Tibial artery (tissue), 4 donors: ENCODE data around the gene TUBA1B.
"Not testable (repeated sequence)": the region's sequence is repeated elsewhere in the genome, so short reads cannot be mapped to it uniquely, and the experiment has no call there.

Source experiments
- DNase-seq, 2 donors: peaks; one replicate each; pipeline ENCODE4 v3.0.0-alpha.2; 2019
- H3K27ac ChIP-seq, 2 donors: fragments of 200-600 bp; sonication (generic) in 1 of 2; 1 replicate in 1 of 2; 2 replicates in 1 of 2; pipeline ENCODE4 v1.5.1; 2018 to 2019; ENCODE audit warnings: mild to moderate bottlenecking in 1 of 2
- H3K27me3 ChIP-seq, 2 donors: fragments of 200-600 bp; sonication (generic) in 1 of 2; one replicate each; pipeline versions ENCODE4 v1.5.1 to v1.6.0; 2016 to 2019
- H3K36me3 ChIP-seq, 3 donors: fragments of 200-600 bp; sonication (generic) in 2 of 3; one replicate each; pipeline ENCODE4 v1.5.1; 2016 to 2019; ENCODE audit warnings: mild to moderate bottlenecking in 2 of 3
- H3K4me1 ChIP-seq, 4 donors: fragments of 200-600 bp; sonication (generic) in 2 of 4; 1 replicate in 3 of 4; 2 replicates in 1 of 4; pipeline ENCODE4 v1.5.1; 2016 to 2019
- H3K4me3 ChIP-seq, 2 donors: fragments of 200-600 bp; sonication (generic) in 1 of 2; 1 replicate in 1 of 2; 2 replicates in 1 of 2; pipeline ENCODE4 v1.5.1; 2018 to 2019; ENCODE audit warnings: mild to moderate bottlenecking in 2 of 2
- H3K9me3 ChIP-seq, 3 donors: fragments of 200-600 bp; sonication (generic) in 1 of 3; one replicate each; pipeline ENCODE4 v1.5.1; 2016 to 2019
- intact Hi-C: fragments of 100-400 bp; cut with DNase I; formaldehyde crosslinking; loops from one replicate; pipeline ENCODE4 v1.15.0; 2023; ENCODE audit warnings: low total_unique reads
- TF ChIP-seq, protein P1 (sequence below), 2 experiments: fragments of 200-600 bp in 1 of 2; fragments of 450-650 bp in 1 of 2; IDR thresholded peaks; one replicate each; pipeline ENCODE4 v1.5.1; 2017 to 2019; ENCODE audit warnings: antibody characterized with exemption in 2 of 2, mild to moderate bottlenecking in 1 of 2, moderate library complexity in 1 of 2

The TUBA1B gene

DNA sequence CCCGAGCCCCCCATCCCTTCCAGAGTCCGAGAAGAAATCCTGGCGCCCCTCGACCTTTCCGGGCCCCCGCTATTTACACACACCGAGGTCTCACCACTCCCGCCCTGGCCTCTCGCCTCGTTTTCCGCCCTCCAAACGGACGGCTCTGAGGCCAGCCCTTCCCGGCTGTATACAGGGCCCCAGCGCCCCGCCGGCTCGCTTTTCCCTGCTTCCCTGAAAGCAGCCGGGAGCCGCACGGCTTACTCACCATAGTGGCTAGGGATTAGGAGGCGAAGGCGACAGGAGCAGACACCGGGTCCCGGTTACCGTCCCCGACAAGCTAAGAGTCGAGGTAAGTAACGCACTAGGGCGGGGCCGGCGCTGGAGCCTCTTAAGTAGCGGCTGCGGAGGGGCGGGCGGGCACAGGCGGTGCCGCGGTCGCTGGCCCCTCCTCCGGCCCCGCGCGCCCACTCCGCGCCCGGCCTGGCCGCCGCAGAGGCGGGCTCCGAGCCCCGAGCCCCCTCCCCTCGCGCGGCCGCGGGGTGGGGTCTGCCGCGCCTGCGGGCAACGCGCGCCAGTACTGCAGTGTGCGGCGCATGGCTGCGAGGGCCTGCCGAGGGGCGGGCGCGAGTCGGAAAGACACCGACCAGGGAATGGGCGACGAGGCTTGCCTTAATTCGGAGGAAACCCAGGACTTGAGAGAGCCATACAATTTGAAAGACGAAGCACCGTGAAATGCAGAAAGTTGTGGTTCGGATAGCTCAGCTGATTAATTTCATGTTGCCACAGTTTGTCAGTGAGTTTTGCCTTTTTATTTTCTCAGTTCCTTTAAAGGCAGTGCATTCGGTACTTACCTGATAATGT lies at the start of gene TUBA1B:
TSS of gene TUBA1B (minus strand) at position 345 of the 843 bp plus-strand sequence. CDS start at position 250, 95 bp downstream.
- Histone ChIP-seq H3K9me3 (no peaks in the 10 kb centered on the region), H3K4me3 (peak within 1 kb of the TSS; percentile 75 to 100), H3K36me3 (peaks cover 19 to 28% (median 20%) of the 10 kb centered on the region in 3 donors), H3K27me3 (no peaks in the 10 kb centered on the region), H3K27ac (peak within 1 kb of the TSS; percentile 97 to 100), H3K4me1 (peaks cover 0 to 37% (median 20%) of the 10 kb centered on the region in 4 donors)
- TF ChIP-seq, protein P1, sequence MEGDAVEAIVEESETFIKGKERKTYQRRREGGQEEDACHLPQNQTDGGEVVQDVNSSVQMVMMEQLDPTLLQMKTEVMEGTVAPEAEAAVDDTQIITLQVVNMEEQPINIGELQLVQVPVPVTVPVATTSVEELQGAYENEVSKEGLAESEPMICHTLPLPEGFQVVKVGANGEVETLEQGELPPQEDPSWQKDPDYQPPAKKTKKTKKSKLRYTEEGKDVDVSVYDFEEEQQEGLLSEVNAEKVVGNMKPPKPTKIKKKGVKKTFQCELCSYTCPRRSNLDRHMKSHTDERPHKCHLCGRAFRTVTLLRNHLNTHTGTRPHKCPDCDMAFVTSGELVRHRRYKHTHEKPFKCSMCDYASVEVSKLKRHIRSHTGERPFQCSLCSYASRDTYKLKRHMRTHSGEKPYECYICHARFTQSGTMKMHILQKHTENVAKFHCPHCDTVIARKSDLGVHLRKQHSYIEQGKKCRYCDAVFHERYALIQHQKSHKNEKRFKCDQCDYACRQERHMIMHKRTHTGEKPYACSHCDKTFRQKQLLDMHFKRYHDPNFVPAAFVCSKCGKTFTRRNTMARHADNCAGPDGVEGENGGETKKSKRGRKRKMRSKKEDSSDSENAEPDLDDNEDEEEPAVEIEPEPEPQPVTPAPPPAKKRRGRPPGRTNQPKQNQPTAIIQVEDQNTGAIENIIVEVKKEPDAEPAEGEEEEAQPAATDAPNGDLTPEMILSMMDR (IDR thresholded peaks at IDR 0.05), result peak in 1 of 2 experiments; percentile 5
- intact Hi-C loops, result loop anchor here (5.0 kb wide), 3 partner anchors 71 to 1294 kb away; no protein-coding TSS in a partner anchor
- peak; percentile 92 to 95 for DNase-seq

DNA sequence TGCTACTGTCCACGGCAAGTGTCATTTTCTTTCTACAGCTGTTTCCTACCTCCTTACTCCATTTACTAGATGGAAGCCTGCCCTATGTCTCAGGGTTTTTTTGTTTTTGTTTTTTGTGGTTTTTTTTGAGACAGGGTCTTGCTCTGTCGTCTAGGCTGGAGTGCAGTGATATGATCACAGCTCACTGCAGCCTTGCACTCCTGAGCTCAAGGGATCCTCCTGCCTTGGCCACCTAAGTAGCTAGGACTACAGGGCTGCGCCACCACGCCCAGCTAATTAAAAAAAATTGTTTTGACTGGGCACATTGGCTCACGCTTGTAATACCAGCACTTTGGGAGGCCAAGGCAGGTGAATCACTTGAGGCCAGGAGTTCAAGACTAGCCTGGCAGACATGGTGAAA lies 43.0 kb upstream of the TUBA1B start:
- peak in 1 of 2 donors; percentile 29 for DNase-seq
- TF ChIP-seq, protein P1 (IDR thresholded peaks at IDR 0.05), result no peak
- H3K4me3 ChIP-seq, result no peak overlapping the region
- H3K27ac ChIP-seq, result no peak overlapping the region
- H3K4me1 ChIP-seq, result no peaks in the 10 kb centered on the region
- H3K36me3 ChIP-seq, result no peaks in the 10 kb centered on the region
- H3K27me3 ChIP-seq, result no peaks in the 10 kb centered on the region
- no peaks in the 10 kb centered on the region for H3K9me3 ChIP-seq
- intact Hi-C loops, result no loop called here

DNA sequence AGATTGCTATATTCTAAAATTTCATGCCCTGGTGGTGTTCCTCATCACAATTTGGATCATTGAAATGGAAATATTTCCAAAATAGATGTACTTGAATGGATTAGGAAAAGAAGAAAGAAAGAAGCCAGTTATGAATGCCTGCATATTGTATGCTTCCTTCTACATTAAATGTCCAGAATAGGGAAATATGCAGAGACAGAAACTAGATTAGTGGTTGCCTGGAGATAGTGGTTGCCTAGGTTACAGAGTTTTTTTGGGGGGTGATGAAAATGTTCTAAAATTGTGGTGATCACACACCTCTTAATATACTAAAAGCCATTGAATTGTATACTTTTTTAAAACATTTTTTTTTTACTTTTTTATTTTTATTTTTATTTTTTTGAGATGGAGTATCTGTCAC lies 39.7 kb upstream of the TUBA1B start:
- Histone ChIP-seq H3K4me1 (no peaks in the 10 kb centered on the region), H3K27me3 (no peaks in the 10 kb centered on the region), H3K9me3 (no peaks in the 10 kb centered on the region), H3K4me3 (no peak overlapping the region), H3K36me3 (no peaks in the 10 kb centered on the region), H3K27ac (no peak overlapping the region)
- intact Hi-C loops, result no loop called here
- TF ChIP-seq, protein P1 (IDR thresholded peaks at IDR 0.05), result no peak
- no peak for DNase-seq

DNA sequence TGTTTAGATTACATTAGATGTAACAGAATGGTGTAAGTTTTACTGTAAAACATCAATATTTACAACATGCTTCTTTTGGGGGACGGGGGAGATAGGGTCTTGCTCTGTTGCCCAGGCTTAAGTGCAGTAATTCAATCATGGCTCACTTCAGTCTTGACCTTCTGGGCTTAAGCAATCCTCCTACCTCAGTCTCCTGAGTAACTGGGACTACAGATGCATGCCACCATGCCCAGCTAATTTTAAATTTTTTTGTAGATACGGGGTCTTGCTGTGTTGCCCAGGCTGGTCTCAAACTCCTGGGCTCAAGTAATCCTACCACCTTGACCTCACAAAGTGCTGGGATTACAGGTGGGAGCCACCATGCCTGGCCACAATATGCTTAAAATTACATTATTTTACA lies 33.9 kb upstream of the TUBA1B start:
- Histone ChIP-seq H3K4me1 (no peaks in the 10 kb centered on the region), H3K27ac (no peak overlapping the region), H3K4me3 (no peak overlapping the region), H3K9me3 (no peaks in the 10 kb centered on the region), H3K27me3 (no peaks in the 10 kb centered on the region), H3K36me3 (no peaks in the 10 kb centered on the region)
- intact Hi-C loops, result no loop called here
- TF ChIP-seq, protein P1 (IDR thresholded peaks at IDR 0.05), result no peak
- DNase-seq, result peak in 1 of 2 donors; percentile 3

DNA sequence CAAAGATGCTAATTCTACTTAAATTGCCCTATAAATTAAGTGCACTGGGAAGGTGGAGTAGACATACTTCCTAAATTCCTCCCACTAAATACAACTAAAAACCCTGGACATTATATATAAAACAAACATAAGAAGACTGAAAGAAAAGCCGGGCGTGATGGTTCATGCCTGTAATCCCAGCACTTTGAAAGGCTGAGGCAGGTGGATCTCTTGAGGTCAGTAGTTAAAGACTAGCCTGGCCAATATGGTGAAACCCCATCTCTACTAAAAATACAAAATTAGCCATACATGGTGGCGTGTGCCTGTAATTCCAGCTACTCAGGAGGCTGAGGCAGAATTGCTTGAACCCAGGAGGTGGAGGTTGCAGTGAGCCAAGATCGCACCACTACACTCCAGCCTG lies 30.7 kb upstream of the TUBA1B start:
- H3K4me3 ChIP-seq, H3K27ac ChIP-seq, H3K36me3 ChIP-seq, H3K4me1 ChIP-seq, H3K27me3 ChIP-seq, H3K9me3 ChIP-seq, DNase-seq, intact Hi-C loops: not testable (repeated sequence)

DNA sequence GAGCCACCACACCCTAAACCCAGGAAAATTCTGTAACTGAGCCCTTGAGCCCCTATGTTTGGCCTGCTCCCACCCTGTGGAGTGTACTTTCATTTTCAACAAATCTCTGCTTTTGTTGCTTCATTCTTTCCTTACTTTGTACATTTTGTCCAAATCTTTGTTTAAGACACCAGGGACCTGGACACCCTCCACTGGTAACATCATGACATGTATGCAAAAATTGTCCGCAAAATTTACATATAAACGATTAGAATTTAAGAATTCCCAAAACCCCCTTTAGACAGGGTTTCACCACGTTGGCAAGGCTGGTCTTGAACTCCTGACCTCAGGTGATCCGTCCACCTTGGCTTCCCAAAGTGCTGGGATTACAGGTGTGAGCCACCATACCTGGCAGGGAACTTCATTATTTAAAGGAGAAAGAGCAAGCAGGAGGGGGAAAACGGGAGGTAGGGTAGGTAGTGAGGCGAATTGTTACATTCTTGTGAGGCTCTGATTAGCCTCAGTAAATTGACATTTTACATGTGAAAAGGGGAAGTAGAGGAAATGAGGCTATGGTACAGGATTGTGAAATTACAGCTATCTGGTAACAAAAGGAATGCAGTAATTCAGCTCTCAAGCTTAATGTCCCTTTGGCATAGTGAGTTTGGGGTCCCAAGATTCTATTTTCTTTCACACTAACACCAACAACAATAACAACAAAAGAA lies 30.0 kb upstream of the TUBA1B start:
- no peaks in the 10 kb centered on the region for H3K4me1 ChIP-seq
- no peak for DNase-seq
- no peaks in the 10 kb centered on the region for H3K36me3 ChIP-seq
- no peak overlapping the region for H3K4me3 ChIP-seq
- no peaks in the 10 kb centered on the region for H3K9me3 ChIP-seq
- intact Hi-C loops, result no loop called here
- H3K27ac ChIP-seq, result no peak overlapping the region
- H3K27me3 ChIP-seq, result no peaks in the 10 kb centered on the region
- TF ChIP-seq, protein P1 (IDR thresholded peaks at IDR 0.05), result no peak
